Endothelial cell of umbilical vein (primary cell): ENCODE results near the gene DHRS1. TPM values are rescaled to one million over a fixed set of nuclear protein-coding genes. Genes with fewer than 3 reads are reported as not detected.

Experiments
- BruUV-seq: library from RNA; stranded (reverse); fragments of 400-500 nt; replicated peaks from 2 replicates; lab custom pipeline; 2021; lab: Mats Ljungman, UMichigan
- CTCF ChIA-PET: fragments of 300-600, 350-600 bp; sonication (Branson Sonifier 250); formaldehyde crosslinking; loops from one replicate; lab custom pipeline; 2021; ENCODE audit warnings: antibody characterized with exemption, inconsistent platforms; lab: Charles Lee
- POLR2A ChIA-PET: fragments of 300-600, 350-600 bp; sonication (Branson Sonifier 250); formaldehyde crosslinking; loops from one replicate; lab custom pipeline; 2021; ENCODE audit warnings: antibody characterized with exemption, inconsistent platforms; lab: Charles Lee
- DNase-seq: peaks from one replicate; pipeline ENCODE4 v3.0.0-alpha.2; 2011; ENCODE audit warnings: low read depth, low spot score
- FAIRE-seq: peaks from 2 replicates; lab custom pipeline; 2011; peaks lifted over from hg19 to GRCh38; lab: Jason Lieb, UNC
- H2AFZ ChIP-seq: 2 replicates; pipeline ENCODE4 v1.6.0; 2012; ENCODE audit warnings: low read depth, low read length, control low read depth, inconsistent platforms
- H3K27ac ChIP-seq: 2 replicates; pipeline ENCODE4 v1.5.1; 2011; ENCODE audit warnings: low read depth, mild to moderate bottlenecking, control low read depth, low read length, moderate library complexity; ENCODE audit not compliant: insufficient read depth
- H3K27me3 ChIP-seq, 2 experiments: 2 replicates each; pipeline versions ENCODE4 v1.6.0 to v1.6.1; 2011; ENCODE audit warnings: low read length in 2 of 2, mixed read lengths in 1 of 2; ENCODE audit not compliant: control insufficient read depth in 2 of 2, insufficient read depth in 2 of 2
- H3K36me3 ChIP-seq, 2 experiments: 2 replicates in 1 of 2; 3 replicates in 1 of 2; pipeline ENCODE4 v1.5.1; 2011; ENCODE audit warnings: low read length in 2 of 2, mild to moderate bottlenecking in 1 of 2, moderate library complexity in 1 of 2; ENCODE audit not compliant: control insufficient read depth in 2 of 2, insufficient read depth in 2 of 2; ENCODE audit errors: extremely low read depth in 1 of 2
- H3K4me1 ChIP-seq: 3 replicates; pipeline ENCODE4 v1.5.1; 2011; ENCODE audit warnings: mild to moderate bottlenecking, low read length; ENCODE audit not compliant: control insufficient read depth, insufficient read depth; ENCODE audit errors: extremely low read depth
- H3K4me2 ChIP-seq: 2 replicates; pipeline ENCODE4 v1.6.1; 2011; ENCODE audit warnings: low read length, control low read depth, mixed read lengths; ENCODE audit not compliant: insufficient read depth
- H3K4me3 ChIP-seq, 3 experiments: fragments of 200-600 bp in 1 of 3; sonication (generic), shearing (Covaris generic) in 1 of 3; replicated peaks in 1 of 3; 2 replicates each; pipeline ENCODE4 v1.5.1; 2011 to 2016; ENCODE audit warnings: control low read depth in 3 of 3, low read length in 3 of 3, mild to moderate bottlenecking in 2 of 3, inconsistent platforms in 1 of 3, low read depth in 1 of 3, moderate library complexity in 1 of 3; ENCODE audit not compliant: insufficient read depth in 1 of 3
- H3K79me2 ChIP-seq: 2 replicates; pipeline ENCODE4 v1.6.0; 2012; ENCODE audit warnings: low read length, inconsistent platforms; ENCODE audit not compliant: control insufficient read depth, insufficient read depth
- H3K9ac ChIP-seq: replicated peaks from 2 replicates; pipeline ENCODE3; 2011; ENCODE audit warnings: low read length, control low read depth; ENCODE audit not compliant: insufficient read depth; ENCODE audit errors: extremely low read depth
- H3K9me1 ChIP-seq: replicated peaks from 3 replicates; pipeline ENCODE4 v1.6.0; 2011; ENCODE audit warnings: mild to moderate bottlenecking, low read length; ENCODE audit not compliant: control insufficient read depth, insufficient read depth; ENCODE audit errors: extremely low read depth
- H3K9me3 ChIP-seq: replicated peaks from 2 replicates; pipeline ENCODE4 v1.5.1; 2012; ENCODE audit warnings: low read length, inconsistent platforms; ENCODE audit not compliant: control insufficient read depth, insufficient read depth
- H4K20me1 ChIP-seq: replicated peaks from 2 replicates; pipeline ENCODE3; 2011; ENCODE audit warnings: mild to moderate bottlenecking, low read length; ENCODE audit not compliant: control insufficient read depth, insufficient read depth; ENCODE audit errors: extremely low read depth
- EZH2 ChIP-seq: IDR thresholded peaks from 2 replicates; pipeline ENCODE4 v1.6.1; 2012; ENCODE audit warnings: borderline replicate concordance, low read depth, mild to moderate bottlenecking, moderate library complexity, low read length, inconsistent platforms; ENCODE audit not compliant: severe bottlenecking
- FOS ChIP-seq: IDR thresholded peaks from 2 replicates; pipeline ENCODE4 v1.6.1; 2011; ENCODE audit warnings: mild to moderate bottlenecking, low read length, moderate library complexity, borderline replicate concordance; ENCODE audit not compliant: insufficient read depth
- GATA2 ChIP-seq: IDR thresholded peaks from 2 replicates; pipeline ENCODE4 v1.7.0; 2011; ENCODE audit warnings: low read depth, mild to moderate bottlenecking, moderate library complexity, mixed read lengths, low read length; ENCODE audit not compliant: insufficient read length, insufficient read depth
- JUN ChIP-seq: IDR thresholded peaks from 2 replicates; pipeline ENCODE4 v1.6.1; 2011; ENCODE audit warnings: borderline replicate concordance, low read depth; ENCODE audit not compliant: insufficient read length, insufficient read depth
- MYC ChIP-seq: IDR thresholded peaks from one replicate; pipeline ENCODE4 v1.6.1; 2011; ENCODE audit warnings: mild to moderate bottlenecking, low read depth, low read length
- POLR2A ChIP-seq: IDR thresholded peaks from 2 replicates; pipeline ENCODE4 v1.6.1; 2012; ENCODE audit warnings: low read depth, mild to moderate bottlenecking, control low read depth, low read length
- POLR2AphosphoS5 ChIP-seq: IDR thresholded peaks from 2 replicates; pipeline ENCODE4 v1.6.1; 2012; ENCODE audit warnings: low read depth, mild to moderate bottlenecking, control low read depth, low read length, moderate library complexity; ENCODE audit not compliant: insufficient read depth
- dilution Hi-C: fragments of 300-500 bp; cut with MboI; formaldehyde crosslinking; loops from one replicate; pipeline ENCODE4 v1.15.0; 2019; ENCODE audit warnings: low sequenced_read_pairs; ENCODE audit not compliant: extremely low pct_ligation_motif_present
- intact Hi-C: fragments of 100-400 bp; cut with micrococcal nuclease; formaldehyde crosslinking; loops from one replicate; pipeline ENCODE4 v1.10.0; 2022
- polyA plus RNA-seq, 4 experiments: library from polyadenylated mRNA; depleted of rRNA in 3 of 4; stranded (reverse) in 3 of 4; unstranded in 1 of 4; fragments of >200 nt; gene quantifications; 2 replicates each; pipeline versions ENCODE4 v1.2.1 to v1.2.3, GENCODE V29; 2011 to 2012; ENCODE audit warnings: missing spikeins in 1 of 4
- total RNA-seq: library from RNA; stranded (reverse); gene quantifications from 2 replicates; pipeline ENCODE4 v1.2.3, GENCODE V29; 2021
- TF ChIP-seq, protein P1 (sequence below), 2 donors: IDR thresholded peaks; 1 replicate in 1 of 2; 2 replicates in 1 of 2; pipeline ENCODE4 v1.5.1; 2011; ENCODE audit warnings: low read length in 2 of 2, mild to moderate bottlenecking in 2 of 2, moderate library complexity in 2 of 2, control low read depth in 1 of 2, inconsistent platforms in 1 of 2, low read depth in 1 of 2; ENCODE audit not compliant: insufficient read depth in 1 of 2; ENCODE audit errors: extremely low read depth in 1 of 2
- TF ChIP-seq, protein P2 (sequence below): IDR thresholded peaks from 2 replicates; pipeline ENCODE4 v1.6.1; 2011; ENCODE audit not compliant: insufficient read depth, insufficient read length

The DHRS1 gene
- total and polyA plus RNA-seq, 2 donors (not counting 3 experiments of a cell fraction or from before 2014, with no cell fraction given), result 18.0 to 69.5 TPM

DNA sequence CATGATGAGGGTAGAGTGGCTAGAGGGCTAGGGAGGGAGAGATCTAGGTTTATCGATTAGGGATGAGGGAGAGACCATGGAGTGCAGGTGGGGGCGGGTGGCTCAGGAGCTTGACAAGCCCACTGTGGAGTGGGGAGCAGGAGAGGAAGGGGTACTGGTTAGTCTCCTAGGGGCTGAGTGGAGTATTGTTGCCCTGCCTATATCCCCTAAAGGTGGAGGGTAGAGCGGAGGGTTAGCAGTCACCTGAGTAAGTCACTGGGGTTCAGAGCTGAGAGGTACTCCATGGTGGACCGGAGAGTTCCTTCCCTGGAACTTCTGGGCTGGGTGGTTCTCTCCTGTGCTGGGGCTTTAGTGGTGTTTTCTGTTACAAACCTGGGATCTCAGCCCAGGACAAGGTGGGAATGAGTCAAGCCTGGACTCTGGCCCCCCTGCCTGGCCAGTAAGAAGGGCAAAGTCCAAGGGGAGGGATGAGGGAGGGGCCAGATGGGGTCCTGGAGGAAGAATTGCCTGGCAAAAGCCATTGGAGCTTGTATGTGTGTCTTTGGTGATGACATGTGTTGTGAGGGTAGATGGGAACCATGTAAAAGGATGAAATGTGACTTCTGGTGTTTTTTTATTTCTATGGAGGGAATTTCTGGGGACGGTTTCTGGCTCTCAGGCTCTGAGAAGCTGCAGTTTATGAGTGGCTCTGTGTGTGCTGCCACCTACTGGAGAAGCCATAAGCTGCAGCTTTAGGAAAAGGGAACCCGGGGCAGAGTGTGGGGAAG is 8.2 kb upstream of the DHRS1 start, which contains the start of gene CIDEB:
Gene CIDEB, minus strand, starts transcription at position 403 of the 767 bp plus-strand sequence. Its CDS starts 119 bp downstream, at position 284.
- BruUV-seq, result no TSS peak
- Histone ChIP-seq H3K27ac (no peak within 1 kb of the TSS), H3K4me3 (no peak within 1 kb of the TSS), H3K9me3 (no peaks in the 10 kb centered on the region), H4K20me1 (no peaks in the 10 kb centered on the region), H3K36me3 (peaks cover 0 to 33% of the 10 kb centered on the region in 2 experiments), H3K9ac (no peak within 1 kb of the TSS), H3K4me1 (peaks cover 29% of the 10 kb centered on the region), H3K4me2 (no peak within 1 kb of the TSS), H3K79me2 (no peaks in the 10 kb centered on the region), H3K27me3 (no peaks in the 10 kb centered on the region), H3K9me1 (no peaks in the 10 kb centered on the region), H2AFZ (no peak within 1 kb of the TSS)
- intact Hi-C loops, result loop anchor here (1.0 kb wide), 2 partner anchors 36 to 65 kb away; partner anchors contain the start of genes RABGGTA and TINF2
- DNase-seq, result peak; percentile 52
- POLR2A ChIA-PET, result interaction anchor here (0.9 to 1.2 kb wide), 3 partner anchors 65 to 95 kb away, joined by 3 to 4 read pairs (median 3); partner anchors contain the start of genes CHMP4A, MDP1 and TINF2
- CTCF ChIA-PET, result interaction anchor here (0.6 to 7.4 kb wide), 51 partner anchors 9 to 754 kb away, joined by 3 to 122 read pairs (median 5); partner anchors contain the start of genes CHMP4A, DHRS1, GMPR2 and IPO4
- FAIRE-seq, result peak; percentile 86
- TF ChIP-seq MYC, result no peak
- TF ChIP-seq, protein P1, sequence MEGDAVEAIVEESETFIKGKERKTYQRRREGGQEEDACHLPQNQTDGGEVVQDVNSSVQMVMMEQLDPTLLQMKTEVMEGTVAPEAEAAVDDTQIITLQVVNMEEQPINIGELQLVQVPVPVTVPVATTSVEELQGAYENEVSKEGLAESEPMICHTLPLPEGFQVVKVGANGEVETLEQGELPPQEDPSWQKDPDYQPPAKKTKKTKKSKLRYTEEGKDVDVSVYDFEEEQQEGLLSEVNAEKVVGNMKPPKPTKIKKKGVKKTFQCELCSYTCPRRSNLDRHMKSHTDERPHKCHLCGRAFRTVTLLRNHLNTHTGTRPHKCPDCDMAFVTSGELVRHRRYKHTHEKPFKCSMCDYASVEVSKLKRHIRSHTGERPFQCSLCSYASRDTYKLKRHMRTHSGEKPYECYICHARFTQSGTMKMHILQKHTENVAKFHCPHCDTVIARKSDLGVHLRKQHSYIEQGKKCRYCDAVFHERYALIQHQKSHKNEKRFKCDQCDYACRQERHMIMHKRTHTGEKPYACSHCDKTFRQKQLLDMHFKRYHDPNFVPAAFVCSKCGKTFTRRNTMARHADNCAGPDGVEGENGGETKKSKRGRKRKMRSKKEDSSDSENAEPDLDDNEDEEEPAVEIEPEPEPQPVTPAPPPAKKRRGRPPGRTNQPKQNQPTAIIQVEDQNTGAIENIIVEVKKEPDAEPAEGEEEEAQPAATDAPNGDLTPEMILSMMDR (IDR thresholded peaks at IDR 0.05; ENCODE audit: extremely low read depth in 1 of 2, insufficient read depth in 1 of 2, low read depth in 1 of 2, low read length in 2 of 2), result peak; percentile 86 to 89
- dilution Hi-C loops, result no loop called here

DNA sequence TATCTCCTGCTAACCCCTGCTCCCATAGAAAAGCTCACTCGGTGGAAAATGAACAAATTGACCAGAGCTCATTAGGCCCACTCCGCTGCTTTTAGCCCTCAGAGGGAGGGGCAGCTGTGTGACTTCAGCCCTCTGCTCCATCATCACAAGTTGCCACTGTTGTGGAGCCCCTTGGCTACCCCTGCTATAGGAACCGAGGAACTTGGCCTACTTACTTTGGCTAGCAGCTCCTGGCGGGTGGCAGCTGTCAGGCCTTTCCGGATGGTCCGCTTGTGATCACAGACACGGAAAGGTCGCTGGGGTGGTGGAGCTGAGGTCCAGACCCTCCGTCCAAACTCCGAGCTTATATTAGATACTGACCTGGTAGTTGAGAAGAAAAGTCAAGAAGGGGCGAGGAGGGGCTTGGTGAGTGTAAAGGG is 7.6 kb upstream of the DHRS1 start:
- BruUV-seq, result no TSS peak
- H3K79me2 ChIP-seq, result no peaks in the 10 kb centered on the region
- TF ChIP-seq, protein P1 (IDR thresholded peaks at IDR 0.05; ENCODE audit: extremely low read depth in 1 of 2, insufficient read depth in 1 of 2, low read depth in 1 of 2, low read length in 2 of 2), result no peak
- TF ChIP-seq, protein P2, sequence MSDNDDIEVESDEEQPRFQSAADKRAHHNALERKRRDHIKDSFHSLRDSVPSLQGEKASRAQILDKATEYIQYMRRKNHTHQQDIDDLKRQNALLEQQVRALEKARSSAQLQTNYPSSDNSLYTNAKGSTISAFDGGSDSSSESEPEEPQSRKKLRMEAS, result no peak
- TF ChIP-seq EZH2 (no peak), MYC (no peak), POLR2AphosphoS5 (no peak), FOS (no peak), JUN (no peak), POLR2A (no peak), GATA2 (no peak)
- ChIA-PET POLR2A (no interaction called here), CTCF (interaction anchor here (0.7 to 7.4 kb wide), 24 partner anchors 8 to 249 kb away, joined by 3 to 122 read pairs (median 6); partner anchors contain the start of genes CHMP4A, DHRS1, IRF9 and MDP1)
- H2AFZ ChIP-seq, result no peak overlapping the region
- intact Hi-C loops, result no loop called here
- no peaks in the 10 kb centered on the region for H3K9me3 ChIP-seq
- no peaks in the 10 kb centered on the region for H3K9me1 ChIP-seq
- dilution Hi-C loops, result no loop called here
- H3K27me3 ChIP-seq, result no peaks in the 10 kb centered on the region
- no peak overlapping the region for H3K4me3 ChIP-seq
- no peak overlapping the region for H3K4me2 ChIP-seq
- H3K27ac ChIP-seq, result no peak overlapping the region
- no peak overlapping the region for H3K9ac ChIP-seq
- FAIRE-seq (no peak), DNase-seq (no peak)
- peaks cover 23% of the 10 kb centered on the region for H3K4me1 ChIP-seq
- H3K36me3 ChIP-seq, result peaks cover 0 to 37% of the 10 kb centered on the region in 2 experiments
- no peaks in the 10 kb centered on the region for H4K20me1 ChIP-seq
